SU-DHL-6 (cell line): ENCODE results near the gene PPFIA4.

Experiments
- H2AFZ ChIP-seq: fragments of 200-600 bp; sonication (generic); 2 replicates; pipeline ENCODE4 v1.6.1; 2014; ENCODE audit warnings: low read depth, mild to moderate bottlenecking, moderate library complexity, mixed read lengths, antibody characterized with exemption, low read length; ENCODE audit not compliant: severe bottlenecking
- H3F3A ChIP-seq: fragments of 200-600 bp; shearing (Covaris generic); 2 replicates; pipeline ENCODE4 v1.6.0; 2016; ENCODE audit warnings: antibody characterized with exemption, mild to moderate bottlenecking; ENCODE audit not compliant: insufficient read depth
- H3K27ac ChIP-seq: fragments of 200-600 bp; sonication (generic); 2 replicates; pipeline ENCODE4 v1.5.1; 2016; ENCODE audit warnings: low read depth, mild to moderate bottlenecking, low read length, moderate library complexity, mixed read lengths
- H3K27me3 ChIP-seq: fragments of 200-600 bp; sonication (generic), shearing (Covaris generic); 2 replicates; pipeline ENCODE4 v1.6.0; 2014; ENCODE audit warnings: mild to moderate bottlenecking, low read length
- H3K36me3 ChIP-seq: fragments of 200-600 bp; sonication (generic); 2 replicates; pipeline ENCODE4 v1.6.1; 2014; ENCODE audit warnings: mild to moderate bottlenecking, low read length, mixed read lengths
- H3K4me2 ChIP-seq: fragments of 300-600, 200-600 bp; shearing (Covaris generic), sonication (generic); 2 replicates; pipeline ENCODE4 v1.6.0; 2014; ENCODE audit warnings: low read length, low read depth, mild to moderate bottlenecking; ENCODE audit not compliant: poor library complexity, severe bottlenecking
- H3K4me3 ChIP-seq: fragments of 200-600 bp; sonication (generic); 2 replicates; pipeline ENCODE4 v1.5.1; 2014; ENCODE audit warnings: antibody characterized with exemption, low read length, mild to moderate bottlenecking, mixed read lengths; ENCODE audit not compliant: insufficient read depth, poor library complexity, severe bottlenecking
- H3K79me2 ChIP-seq: fragments of 200-600 bp; sonication (generic); 2 replicates; pipeline ENCODE4 v1.6.1; 2014; ENCODE audit warnings: mild to moderate bottlenecking, low read length, moderate library complexity; ENCODE audit not compliant: insufficient read depth
- H3K9ac ChIP-seq: fragments of 200-600 bp; sonication (generic); 2 replicates; pipeline ENCODE4 v1.7.0; 2014; ENCODE audit warnings: mild to moderate bottlenecking, low read length
- H3K9me2 ChIP-seq: fragments of 200-600 bp; sonication (generic); replicated peaks from 2 replicates; pipeline ENCODE4 v1.6.1; 2014; ENCODE audit warnings: low read length; ENCODE audit not compliant: insufficient read depth
- H3K9me3 ChIP-seq: fragments of 200-600 bp; sonication (generic); 2 replicates; pipeline ENCODE4 v1.6.1; 2014; ENCODE audit warnings: low read length, mixed read lengths; ENCODE audit not compliant: insufficient read depth
- H4K20me1 ChIP-seq: fragments of 200-600 bp; sonication (generic); 2 replicates; pipeline ENCODE4 v1.6.1; 2014; ENCODE audit warnings: low read depth, mild to moderate bottlenecking, antibody characterized with exemption, low read length, moderate library complexity, mixed read lengths
- EZH2phosphoT487 ChIP-seq: fragments of 200-600 bp; sonication (generic), shearing (Covaris generic); conservative IDR thresholded peaks from 2 replicates; pipeline ENCODE4 v1.6.1; 2018; ENCODE audit warnings: mild to moderate bottlenecking, antibody characterized with exemption, low read length, moderate library complexity, mixed read lengths
- TF ChIP-seq, protein P1 (sequence below): fragments of 200-600 bp; sonication (generic); IDR thresholded peaks from one replicate; pipeline ENCODE4 v1.5.1; 2017; ENCODE audit warnings: antibody characterized with exemption, mild to moderate bottlenecking, low read length, moderate library complexity; ENCODE audit not compliant: insufficient read depth, poor library complexity, severe bottlenecking

Gene PPFIA4

DNA sequence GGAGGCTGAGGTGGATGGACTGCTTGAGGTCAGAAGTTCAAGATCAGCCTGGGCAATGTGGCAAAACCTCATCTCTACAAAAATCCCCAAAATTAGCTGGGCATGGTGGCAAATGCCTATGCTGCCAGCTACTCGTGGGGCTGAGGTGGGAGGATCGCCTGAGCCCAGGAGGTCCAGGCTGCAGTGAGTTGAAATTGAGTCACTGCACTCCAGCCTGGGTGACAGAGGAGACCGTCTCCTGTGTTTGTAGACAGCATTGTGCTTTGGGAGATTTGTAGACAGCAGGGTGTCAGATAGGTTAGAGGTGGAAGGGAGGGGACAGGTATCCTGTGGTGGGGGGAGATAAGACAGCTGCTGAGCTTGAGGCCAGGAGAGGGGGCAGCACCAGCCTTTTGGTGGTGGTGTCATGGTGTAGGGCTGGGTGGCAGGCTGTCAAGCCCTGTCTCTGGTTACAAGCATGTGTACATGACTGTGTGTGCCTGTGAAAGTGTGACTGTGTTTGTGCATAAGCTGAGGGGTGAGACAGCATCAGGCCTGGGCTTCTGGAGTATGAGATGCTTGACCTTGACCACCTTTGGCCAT, 15.2 kb downstream of the PPFIA4 start:
- Histone ChIP-seq H3K4me2 (no peak overlapping the region), H2AFZ (no peak overlapping the region), H3K27me3 (no peaks in the 10 kb centered on the region), H3K27ac (no peak overlapping the region), H3F3A (no peaks in the 10 kb centered on the region), H3K9me3 (no peaks in the 10 kb centered on the region), H3K36me3 (no peaks in the 10 kb centered on the region), H3K4me3 (no peak overlapping the region), H3K79me2 (no peaks in the 10 kb centered on the region), H4K20me1 (no peaks in the 10 kb centered on the region), H3K9ac (no peak overlapping the region), H3K9me2 (no peaks in the 10 kb centered on the region)
- TF ChIP-seq, protein P1, sequence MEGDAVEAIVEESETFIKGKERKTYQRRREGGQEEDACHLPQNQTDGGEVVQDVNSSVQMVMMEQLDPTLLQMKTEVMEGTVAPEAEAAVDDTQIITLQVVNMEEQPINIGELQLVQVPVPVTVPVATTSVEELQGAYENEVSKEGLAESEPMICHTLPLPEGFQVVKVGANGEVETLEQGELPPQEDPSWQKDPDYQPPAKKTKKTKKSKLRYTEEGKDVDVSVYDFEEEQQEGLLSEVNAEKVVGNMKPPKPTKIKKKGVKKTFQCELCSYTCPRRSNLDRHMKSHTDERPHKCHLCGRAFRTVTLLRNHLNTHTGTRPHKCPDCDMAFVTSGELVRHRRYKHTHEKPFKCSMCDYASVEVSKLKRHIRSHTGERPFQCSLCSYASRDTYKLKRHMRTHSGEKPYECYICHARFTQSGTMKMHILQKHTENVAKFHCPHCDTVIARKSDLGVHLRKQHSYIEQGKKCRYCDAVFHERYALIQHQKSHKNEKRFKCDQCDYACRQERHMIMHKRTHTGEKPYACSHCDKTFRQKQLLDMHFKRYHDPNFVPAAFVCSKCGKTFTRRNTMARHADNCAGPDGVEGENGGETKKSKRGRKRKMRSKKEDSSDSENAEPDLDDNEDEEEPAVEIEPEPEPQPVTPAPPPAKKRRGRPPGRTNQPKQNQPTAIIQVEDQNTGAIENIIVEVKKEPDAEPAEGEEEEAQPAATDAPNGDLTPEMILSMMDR: no peak
- no peak for TF ChIP-seq EZH2phosphoT487

DNA sequence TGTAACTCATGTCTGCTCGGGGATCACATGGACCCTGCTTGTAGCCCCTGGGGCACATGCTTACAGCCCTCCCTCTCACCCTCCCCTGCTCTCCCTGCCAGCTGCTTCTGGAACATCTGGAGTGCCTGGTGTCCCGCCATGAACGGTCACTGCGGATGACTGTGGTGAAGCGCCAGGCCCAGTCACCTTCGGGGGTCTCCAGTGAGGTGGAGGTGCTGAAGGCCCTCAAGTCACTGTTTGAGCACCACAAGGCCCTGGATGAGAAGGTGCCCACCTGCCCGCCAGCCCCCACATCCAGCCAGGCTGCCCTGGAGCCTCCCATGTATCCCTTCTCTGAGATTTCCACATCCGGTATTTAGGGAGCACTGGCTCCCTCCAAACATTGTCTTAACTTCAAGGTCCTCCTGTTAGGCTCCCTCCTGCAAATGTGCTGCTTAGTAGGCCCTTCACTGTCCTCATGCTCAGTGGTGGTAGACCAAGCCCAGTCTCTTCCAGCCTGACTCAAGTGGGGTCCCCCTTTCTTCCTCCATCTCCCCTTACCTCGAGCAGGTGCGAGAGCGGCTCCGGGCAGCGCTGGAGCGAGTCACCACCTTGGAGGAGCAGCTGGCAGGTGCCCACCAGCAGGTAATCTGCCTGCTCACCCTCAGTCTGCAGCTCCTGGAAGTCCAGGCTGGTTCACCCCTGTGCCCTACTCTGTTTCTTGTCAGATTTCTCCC, 17.7 kb downstream of the PPFIA4 start:
- no peaks in the 10 kb centered on the region for H4K20me1 ChIP-seq
- H3K36me3 ChIP-seq: no peaks in the 10 kb centered on the region
- no peak overlapping the region for H2AFZ ChIP-seq
- H3K27me3 ChIP-seq: no peaks in the 10 kb centered on the region
- TF ChIP-seq, protein P1: no peak
- no peak for TF ChIP-seq EZH2phosphoT487
- no peak overlapping the region for H3K9ac ChIP-seq
- no peak overlapping the region for H3K4me2 ChIP-seq
- no peaks in the 10 kb centered on the region for H3F3A ChIP-seq
- H3K4me3 ChIP-seq: no peak overlapping the region
- H3K9me3 ChIP-seq: no peaks in the 10 kb centered on the region
- no peaks in the 10 kb centered on the region for H3K79me2 ChIP-seq
- no peak overlapping the region for H3K27ac ChIP-seq
- no peaks in the 10 kb centered on the region for H3K9me2 ChIP-seq

DNA sequence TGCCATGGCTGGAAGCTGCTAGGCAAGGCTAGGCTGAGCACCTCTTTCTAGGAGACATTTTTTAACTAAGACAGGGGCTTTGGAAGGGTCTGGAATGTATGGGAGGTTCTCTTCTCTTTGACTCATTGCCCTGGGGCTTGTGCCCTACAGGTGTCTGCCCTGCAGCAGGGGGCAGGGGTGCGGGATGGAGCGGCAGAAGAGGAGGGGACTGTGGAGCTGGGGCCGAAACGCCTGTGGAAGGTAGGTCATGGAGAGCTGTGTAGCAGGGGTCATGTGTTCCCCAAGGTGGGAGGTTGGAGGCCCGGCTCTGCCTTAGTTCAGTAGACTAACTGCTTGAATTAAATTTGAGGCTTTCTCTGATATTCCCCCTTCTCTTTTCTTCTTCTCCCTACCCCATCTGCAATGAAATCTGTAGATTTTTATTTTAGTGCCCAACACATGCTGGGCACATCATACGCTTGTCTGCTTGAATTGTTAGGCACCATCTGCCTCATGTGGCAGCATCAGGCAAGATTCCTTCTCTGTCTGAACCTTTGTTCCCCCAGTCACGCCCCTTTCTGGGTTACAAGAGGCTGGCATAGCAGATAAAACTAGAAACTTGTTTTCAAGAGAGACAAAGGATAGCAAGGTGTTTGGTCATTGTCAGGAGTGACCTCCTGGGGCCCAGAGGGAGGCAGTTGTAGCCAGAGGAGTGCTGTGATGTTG, 18.4 kb downstream of the PPFIA4 start:
- H3K36me3 ChIP-seq: no peaks in the 10 kb centered on the region
- no peaks in the 10 kb centered on the region for H3K27me3 ChIP-seq
- no peak overlapping the region for H3K9ac ChIP-seq
- no peaks in the 10 kb centered on the region for H3K79me2 ChIP-seq
- H4K20me1 ChIP-seq: no peaks in the 10 kb centered on the region
- H3F3A ChIP-seq: no peaks in the 10 kb centered on the region
- no peak overlapping the region for H3K27ac ChIP-seq
- TF ChIP-seq, protein P1: no peak
- TF ChIP-seq EZH2phosphoT487: no peak
- no peaks in the 10 kb centered on the region for H3K9me3 ChIP-seq
- no peaks in the 10 kb centered on the region for H3K9me2 ChIP-seq
- H3K4me2 ChIP-seq: no peak overlapping the region
- H2AFZ ChIP-seq: no peak overlapping the region
- H3K4me3 ChIP-seq: no peak overlapping the region
